Measurements from ENCODE around the gene C1QTNF5.
"Not testable (repeated sequence)": the region's sequence is repeated elsewhere in the genome, so short reads cannot be mapped to it uniquely, and the experiment has no call there.

The C1QTNF5 gene, protein sequence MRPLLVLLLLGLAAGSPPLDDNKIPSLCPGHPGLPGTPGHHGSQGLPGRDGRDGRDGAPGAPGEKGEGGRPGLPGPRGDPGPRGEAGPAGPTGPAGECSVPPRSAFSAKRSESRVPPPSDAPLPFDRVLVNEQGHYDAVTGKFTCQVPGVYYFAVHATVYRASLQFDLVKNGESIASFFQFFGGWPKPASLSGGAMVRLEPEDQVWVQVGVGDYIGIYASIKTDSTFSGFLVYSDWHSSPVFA

DNA sequence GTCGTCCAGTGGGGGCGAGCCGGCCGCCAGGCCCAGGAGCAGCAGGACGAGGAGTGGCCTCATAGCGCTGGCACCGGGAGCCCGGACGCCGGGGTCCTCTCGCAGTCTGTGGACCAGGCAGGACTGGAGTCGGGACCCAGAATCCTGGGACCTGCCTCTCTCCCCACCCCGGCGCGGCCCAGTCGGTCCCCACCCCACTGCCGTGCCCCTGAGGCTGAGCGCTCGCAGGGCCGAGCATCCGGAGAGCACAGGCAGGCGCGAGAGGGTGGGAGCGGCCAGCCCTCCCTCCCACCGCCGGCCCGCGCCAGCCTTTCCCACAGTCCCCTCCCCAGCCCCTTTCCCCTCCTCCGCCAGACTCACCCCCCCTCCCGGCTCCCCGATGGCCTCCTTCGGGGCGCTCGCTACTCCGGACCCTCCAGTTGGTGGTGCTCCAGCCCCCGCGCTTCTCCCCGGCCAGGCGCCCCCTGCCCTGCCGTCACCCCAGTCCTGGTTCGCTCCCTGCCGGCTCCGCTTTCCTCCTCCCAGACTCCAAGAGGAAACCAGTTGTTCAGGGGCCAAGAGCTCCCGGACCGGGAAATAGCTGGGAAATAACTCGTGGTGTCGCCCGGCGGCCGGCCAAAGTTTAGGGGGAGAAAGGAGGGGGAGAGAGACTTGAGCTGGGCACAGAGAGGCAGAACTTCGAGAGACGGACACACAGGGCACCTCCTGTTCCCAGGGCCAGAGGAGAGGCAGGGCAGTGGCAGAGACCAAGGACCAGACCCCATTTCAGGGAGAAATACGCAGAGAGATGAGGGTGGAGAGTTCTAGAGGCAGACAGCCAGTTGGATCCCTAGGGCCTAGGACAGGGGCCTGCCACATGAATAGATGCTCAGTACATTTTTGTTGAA is at the start of gene C1QTNF5:
Gene C1QTNF5 (minus strand): TSS at position 549 of the 887 bp plus-strand sequence. CDS start 486 bp downstream, at position 63.
- DNase-seq: no peak

DNA sequence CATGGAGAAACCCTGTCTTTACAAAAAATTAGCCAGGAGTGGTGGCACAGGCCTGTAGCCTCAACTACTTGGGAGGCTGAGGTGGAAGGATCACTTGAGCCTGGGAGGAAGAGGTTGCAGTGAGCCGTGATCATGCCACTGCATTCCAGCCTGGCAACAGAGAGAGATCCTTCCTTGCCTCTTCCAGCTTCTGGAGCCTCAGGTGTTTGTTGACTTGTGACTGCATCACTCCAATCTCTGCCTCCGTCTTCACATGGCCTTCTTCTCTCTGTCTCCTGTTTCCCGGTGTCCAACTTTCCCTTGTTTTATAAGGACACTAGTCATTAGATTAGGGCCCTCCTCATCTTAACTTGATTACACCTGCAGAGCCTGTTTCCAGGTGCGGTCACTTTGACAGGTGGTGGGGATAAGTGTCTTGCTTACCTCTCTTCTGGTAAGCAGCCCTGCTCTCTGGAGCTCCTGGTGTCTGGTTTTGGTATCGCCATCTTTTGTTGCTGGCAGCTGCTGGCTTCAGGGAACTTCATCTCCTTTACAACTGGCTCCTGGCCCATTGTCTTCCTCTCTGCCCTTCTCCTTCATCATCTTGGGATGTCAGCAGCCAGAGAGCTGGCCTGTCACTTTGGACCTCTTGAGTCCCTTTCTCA is 49.0 kb upstream of the C1QTNF5 start:
- no peak for DNase-seq

DNA sequence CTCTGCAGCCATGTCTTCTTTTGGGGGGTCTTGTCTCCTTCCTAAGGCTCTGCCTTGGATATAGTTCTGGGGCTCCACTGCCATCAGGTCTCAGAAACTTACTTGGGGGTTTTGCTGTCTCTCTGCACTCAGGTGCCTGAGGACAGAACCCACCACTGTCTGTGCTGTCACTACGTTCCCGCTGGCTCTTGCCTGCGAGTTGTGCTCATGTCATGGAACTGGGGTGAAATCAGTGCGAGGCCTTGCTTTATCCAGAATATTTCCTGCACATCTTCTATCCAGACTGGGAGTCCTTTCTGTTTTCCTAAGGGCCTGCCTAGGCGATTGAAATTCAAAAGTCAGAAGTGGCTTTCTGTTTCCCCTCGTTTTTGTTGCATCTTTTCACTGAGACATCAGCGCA is 47.4 kb upstream of the C1QTNF5 start:
- DNase-seq: no peak

DNA sequence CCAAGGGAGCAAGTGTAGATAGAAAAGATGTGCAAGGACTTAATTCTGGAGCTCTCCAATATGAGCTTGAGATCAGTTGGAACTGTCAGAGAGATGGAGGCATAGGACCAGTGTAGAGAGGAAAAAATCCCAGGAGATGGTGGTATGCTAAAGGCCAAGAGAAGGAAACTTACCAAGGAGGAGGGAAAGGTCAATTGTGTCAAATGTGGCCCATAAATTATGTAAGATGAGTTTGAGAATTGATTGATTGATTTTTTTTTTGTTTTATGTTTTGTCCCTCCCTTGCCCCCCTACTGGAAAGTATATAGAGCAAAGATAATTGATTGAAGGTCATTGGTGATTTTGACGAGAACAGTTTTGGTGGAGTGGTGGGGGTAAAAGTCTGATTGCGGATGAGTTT is 43.6 kb upstream of the C1QTNF5 start:
- DNase-seq: no peak

DNA sequence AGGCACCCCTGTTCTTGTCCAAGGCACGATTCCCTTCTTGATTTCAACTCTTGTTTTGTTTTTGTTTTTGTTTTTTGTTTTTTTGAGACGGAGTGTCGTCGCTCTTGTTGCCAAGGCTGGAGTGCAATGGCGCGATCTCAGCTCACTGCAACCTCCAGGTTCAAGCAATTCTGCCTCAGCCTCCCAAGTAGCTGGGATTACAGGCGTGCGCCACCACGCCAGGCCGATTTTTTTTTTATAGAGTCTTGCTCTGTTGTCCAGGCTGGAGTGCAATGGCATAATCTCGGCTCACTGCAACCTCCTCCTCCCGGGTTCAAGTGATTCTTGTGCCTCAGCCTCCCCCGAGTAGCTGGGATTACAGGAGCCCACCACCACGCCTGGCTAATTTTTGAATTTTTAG is 41.8 kb upstream of the C1QTNF5 start:
- not testable (repeated sequence) for DNase-seq

DNA sequence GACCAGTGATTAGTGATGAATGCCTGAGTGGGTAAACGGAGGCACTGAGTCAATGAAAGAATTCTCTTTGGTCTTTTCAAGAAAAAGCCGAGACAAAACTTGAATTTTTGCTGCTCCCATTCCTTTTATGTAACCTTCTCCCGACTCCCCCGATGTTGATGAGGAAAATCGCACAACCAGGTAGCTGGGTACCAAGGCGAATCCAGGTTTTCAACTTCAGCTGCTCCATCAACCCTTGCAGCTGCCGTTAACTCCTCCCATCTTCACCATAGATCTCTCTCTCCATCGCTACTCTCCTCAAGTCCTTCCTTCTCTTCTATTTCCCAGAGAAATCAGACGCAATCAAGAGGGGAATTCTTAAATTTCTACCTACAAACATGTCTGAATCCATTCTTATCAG is 41.4 kb upstream of the C1QTNF5 start:
- no peak for DNase-seq

DNA sequence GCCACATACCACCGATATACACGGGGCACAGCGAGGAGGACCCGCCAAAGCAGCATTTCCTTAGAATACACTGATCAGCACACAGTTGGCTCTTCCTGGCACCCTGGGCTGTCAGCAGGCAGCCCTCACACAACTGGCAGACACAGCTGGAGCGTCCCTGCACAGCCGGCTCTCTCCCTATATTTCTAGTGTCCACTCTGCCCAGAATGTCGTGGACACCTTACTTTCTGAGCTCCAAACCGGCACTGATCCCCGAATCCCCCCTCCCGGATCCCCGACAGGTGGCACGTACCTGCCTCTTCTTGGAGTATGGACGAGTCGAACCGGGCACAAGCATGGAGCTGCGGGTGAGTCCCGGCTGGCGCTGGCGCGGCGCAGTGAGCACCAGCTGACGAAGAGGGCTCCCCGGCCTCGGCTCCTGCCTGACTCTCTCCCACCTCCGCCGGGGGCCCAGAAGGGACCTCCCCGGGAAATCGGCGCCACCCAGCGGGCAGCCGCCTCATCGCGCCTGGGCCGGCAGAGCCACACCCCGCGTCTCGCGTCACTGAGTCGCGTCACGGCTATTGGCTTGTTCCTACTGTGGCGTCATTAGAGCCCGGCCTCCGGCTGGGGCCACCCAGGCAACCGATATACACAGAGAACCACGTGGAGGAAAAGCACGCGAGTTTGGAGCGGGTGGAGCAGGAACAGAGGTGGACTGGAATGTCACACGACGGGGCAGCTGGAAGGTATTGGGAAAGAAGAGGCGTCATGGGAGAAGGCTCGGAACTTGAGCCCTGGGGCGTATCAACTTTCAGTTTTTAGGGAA is 40.7 kb upstream of the C1QTNF5 start, which contains the start of gene USP2:
Gene USP2 (minus strand): TSS at position 510 of the 808 bp plus-strand sequence. CDS start 8,210 bp downstream, outside the sequence.
- peak; percentile 91 for DNase-seq

DNA sequence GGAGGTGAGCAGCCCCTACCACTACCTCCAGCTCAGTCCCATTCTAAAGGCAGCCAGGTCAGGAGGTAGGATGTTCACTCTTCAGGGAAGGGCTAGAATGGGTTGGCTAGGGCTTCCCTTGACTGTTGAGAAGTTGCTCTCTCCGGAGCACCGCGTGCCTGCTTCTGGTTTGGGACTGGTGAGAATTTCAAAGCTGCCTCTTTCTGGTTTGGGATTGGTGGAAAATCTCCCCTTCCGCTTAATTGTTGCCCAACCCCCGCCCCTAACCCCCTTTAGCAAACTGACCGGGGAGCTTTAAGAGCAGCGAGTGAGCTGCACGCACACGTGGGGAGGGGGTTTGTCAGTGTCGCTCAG is 40.1 kb upstream of the C1QTNF5 start:
- DNase-seq: no peak

DNA sequence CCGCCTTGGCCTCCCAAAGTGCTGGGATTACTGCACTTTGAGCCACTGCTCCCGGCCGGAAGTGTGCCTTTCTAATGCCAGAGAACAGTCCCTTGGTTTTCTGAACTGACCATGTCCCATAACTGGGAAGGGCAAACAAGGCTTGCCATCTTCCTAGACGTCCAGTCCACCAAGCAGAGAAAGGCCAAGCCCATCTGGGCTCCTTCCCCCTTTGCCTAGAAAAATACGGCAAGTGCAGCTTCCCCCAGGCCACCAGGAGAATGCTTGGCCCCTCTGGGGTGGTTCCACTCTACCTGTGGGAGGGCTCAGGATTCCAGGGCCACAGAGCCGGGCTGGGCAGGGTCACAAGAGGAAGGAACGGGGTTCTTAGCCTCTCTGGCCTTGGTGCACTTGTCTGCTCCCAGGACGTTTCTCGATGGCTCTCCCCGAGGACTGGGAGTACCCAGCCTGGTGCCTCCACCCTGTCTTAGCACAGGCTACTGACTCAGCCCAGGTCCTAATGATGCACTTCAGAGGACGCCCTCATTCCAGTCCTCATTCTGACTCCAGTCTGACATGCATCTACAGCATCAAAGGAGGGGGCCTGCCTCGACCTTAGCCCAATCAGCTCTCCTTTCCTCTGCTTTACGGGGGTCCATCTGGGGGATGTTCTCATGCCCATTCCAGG is 39.6 kb upstream of the C1QTNF5 start:
- DNase-seq: no peak

DNA sequence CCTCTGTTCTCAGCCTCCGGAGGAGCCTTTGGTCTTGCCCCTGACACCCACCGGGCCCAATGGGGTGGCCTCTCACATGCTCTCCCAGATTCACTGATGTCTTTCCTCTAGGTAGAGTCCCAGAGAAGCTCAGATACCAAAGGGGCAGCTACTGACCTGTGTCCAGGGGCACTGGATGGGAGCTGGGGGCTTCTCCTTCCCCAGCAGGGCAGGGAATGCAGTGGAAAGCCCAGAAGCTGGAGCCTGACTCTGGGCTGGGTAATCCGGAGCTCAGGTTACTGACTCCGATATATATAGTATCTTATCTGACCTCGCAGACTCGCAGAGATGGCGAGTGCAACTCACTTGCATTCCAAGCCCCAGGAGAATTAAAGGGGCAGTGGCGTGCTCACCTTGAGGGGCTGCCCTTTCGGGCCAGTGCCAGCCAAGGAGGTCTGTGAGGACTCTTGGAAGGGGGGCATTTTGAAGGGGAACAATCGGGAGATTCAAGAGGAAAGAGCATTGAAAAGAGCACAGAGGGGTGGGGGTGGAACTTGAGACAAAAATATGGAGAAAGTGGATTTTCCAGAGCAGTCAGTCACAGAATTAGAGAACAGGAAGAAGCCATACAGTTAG is 38.3 kb upstream of the C1QTNF5 start:
- no peak for DNase-seq

DNA sequence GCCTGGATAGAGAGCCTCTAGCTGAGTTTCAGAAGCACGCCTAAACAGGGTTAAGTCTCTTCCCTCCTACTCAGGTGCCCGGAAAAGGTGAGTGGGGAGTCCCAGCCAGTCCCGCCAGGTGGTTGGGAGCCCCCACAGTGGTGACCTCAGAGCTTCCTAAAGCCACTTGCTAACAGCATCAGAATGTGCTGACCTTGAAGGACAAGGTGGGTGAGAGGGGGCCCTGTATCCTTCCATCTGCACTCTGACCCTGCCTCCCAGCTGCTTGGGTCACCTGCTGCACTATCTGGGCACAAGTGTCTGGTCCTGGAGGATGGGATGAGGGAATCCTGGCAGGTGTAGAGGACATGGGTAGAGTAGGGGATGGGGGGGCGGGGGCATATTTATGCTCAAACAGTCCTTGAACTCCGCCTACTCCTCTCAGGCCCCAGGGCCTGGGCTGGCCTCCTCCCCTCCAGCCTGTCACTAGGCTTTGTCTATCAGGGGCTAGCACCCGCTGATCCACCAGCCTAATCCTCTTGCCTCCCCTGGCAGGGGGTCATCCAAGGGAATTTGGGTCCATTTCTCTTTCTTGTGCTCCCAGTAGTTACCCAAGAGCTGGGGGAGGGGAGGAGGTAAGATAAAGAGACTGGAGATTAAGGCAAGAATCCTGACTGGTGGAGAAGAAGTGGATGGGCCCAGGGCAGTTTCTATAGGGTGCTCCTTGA is 37.4 kb upstream of the C1QTNF5 start:
- DNase-seq: no peak

DNA sequence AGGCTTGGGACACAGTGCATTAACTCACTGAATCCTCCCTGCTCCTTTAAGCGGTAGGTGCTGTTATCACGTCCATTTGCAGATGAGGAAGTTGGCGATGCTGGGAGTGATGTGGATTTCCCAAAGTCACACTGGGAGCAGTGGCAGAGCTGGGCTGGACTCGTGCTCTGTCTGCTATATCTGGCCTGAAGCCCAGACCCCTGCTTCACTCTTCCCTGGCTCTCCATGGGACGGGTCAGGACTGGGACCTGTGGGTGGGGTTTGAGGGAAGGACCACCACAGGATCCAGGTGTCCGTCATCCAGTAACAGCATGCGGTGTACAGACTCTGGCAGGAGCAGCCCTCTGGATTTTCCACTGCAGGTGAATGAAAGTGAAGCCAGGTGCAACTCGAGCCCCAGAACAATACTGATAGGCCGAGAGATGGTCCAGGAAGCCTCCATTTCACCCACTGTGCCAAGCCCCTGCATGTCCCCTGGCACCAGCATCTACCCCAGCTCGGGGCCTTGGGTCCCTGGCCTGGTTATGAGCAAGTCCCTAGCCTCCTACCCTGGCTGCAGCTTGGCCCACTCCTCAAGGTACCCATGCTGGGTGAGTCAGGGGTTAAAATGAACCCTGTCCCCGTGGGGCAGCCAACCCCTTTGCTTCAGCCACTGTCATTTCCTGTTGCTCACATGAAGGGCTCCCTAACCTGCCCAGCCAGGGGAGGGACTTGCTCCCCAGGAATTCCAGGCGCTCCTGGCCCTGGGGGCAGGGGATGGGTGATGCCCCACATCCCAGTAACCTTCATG is 36.6 kb upstream of the C1QTNF5 start:
- no peak for DNase-seq

DNA sequence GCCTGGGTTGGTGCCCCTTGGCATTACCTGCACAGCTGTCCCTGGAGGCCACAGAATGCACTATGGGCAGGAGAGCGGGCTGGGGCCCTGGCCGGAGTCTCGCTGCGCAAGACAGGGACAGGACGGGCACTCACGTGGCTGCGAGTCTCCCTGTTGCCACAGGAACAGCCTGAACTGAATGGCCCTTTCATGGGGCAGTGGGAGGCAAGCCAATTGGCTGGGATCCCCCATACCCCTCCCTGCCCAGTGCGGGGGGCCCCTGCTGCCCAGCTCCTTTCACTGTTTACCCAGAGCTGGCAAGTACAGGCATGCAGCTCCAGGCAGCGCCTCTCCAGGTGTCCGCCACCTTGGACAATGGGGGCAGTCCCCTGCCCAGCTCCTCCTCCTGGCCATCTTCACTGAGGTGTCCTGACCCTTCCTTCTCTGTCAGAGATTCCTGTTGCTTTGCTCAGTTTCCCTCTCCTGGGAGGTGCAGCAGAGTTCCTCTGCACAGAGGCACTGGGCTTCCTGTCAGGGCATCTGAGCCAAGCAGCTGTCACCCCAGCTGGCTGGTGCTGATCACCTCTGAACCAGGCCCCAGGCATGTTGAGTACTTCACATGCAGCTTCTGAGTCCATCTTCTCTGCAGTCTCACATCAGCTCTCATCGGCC is 35.6 kb upstream of the C1QTNF5 start:
- DNase-seq: no peak

DNA sequence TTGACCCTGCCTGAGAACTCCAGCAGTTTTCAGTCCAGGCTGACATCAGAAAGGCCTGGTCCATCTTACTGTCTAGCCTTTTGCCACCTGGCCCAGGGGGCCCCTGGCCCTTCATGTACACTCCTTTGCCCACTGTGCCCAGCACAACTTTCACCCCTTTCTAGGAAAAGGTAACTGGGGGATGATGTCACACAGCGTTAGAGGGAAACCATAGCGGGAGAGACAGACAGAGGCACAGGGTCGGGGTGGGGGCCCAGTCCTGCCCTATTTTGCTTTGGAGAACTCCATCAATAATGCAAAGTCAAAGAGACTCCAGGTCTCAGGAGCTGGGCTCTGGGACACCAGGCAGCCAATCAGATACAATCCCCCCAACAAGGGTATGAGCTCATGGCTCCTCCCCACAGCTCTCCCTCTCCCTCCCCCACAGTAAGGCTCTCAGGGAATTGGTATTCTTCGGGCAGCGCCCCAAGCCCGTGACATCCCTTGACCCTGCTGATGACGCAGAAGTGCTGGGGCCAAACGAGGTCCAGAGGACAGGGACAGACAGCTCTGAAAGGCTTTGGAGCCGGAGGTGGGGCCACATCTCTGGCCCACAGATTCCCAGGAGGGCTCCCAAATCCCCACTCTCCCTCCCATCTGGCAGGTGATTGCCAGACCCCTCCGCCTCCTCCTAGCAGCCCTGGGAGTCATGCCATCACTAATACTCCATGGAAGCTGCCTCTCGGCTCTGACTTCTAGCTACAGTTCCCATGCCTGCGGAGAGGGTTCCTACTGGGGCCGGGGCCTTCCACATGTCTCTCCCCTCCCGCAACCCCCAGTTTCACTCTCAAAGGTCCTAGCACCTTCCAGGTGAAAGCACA is 34.9 kb upstream of the C1QTNF5 start:
- DNase-seq: no peak

DNA sequence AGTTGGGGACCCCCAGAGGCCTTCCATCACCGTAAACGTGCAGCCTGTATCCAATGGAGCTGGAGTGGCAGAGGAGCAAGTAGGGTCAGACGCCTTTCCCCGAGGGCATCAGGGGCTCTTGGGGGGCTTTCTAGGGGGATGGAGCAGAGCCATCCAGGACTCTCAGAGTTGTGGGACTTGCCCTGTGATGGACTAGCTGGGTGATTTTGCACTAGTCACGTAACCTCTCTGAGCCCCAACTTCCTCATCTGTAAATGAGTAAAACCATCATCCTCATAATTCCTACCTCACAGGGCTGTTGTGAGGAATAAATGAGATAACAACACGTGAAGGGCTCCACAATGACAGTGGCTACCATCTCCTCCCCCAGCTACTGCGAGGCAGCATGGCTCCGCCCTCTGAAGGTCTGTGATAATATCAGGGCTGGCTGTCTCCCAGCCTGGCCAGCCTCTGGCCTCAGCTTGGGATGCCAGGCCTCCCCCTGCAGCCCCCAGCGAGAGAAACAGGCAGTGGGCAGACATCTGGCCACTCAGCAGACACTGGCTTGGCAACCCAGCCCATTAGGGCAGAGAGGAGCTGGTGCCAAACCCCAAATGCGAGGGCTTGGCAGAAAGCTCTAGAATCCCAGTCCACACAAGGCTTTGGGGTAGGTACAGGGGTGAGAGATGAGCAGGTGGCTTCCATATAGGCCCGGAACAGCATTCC is 34.1 kb upstream of the C1QTNF5 start:
- no peak for DNase-seq

DNA sequence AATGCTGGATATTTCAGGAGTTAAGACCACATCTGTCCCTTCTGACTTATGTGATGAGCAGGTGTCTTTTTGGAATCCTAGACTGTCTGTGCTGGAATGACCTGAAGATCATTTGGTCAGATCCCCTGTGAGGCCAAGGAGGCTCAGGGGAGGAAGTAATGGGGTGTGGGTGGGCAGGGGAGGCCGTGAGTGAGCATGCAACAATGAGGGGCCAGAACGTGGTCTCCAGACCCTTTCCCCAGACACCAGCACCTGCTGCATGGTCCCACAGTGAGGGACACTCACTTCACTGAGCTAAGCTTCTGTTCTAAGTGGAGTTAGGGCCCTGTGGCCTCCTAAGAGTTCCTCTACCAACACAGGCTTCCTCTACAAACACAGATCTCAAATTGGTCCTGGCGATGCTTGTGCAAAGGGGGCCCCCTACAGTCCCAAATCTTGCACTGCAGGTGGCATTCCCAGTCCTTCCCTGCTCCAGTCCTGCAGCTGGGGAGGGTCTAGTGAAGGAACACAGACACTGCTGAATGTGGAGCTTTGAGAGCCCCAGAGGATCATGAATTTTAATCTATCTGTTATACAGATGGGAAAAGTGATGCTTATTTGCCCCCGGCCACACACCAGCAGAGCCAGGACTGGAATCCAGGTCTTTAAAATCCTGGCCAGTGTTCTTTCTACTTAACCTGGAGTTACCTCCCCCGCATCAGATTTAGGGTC is 33.4 kb upstream of the C1QTNF5 start:
- peak; percentile 17 for DNase-seq

Data from amniotic stem cell (primary cell).